Skeletal muscle satellite cell (primary cell): ENCODE measurements around the gene FUT7.

Experiments used
- H3K27me3 ChIP-seq: 2 replicates; pipeline ENCODE4 v1.7.0; 2013; ENCODE audit warnings: low read length; ENCODE audit not compliant: control insufficient read depth, insufficient read depth
- H3K36me3 ChIP-seq: 2 replicates; pipeline ENCODE4 v1.7.0; 2013; ENCODE audit warnings: mild to moderate bottlenecking, control low read depth, low read length; ENCODE audit not compliant: insufficient read depth
- H3K4me1 ChIP-seq: 2 replicates; pipeline ENCODE4 v1.7.0; 2013; ENCODE audit warnings: low read length; ENCODE audit not compliant: control insufficient read depth, insufficient read depth
- H3K4me2 ChIP-seq: 2 replicates; pipeline ENCODE4 v1.7.0; 2013; ENCODE audit warnings: mild to moderate bottlenecking, low read length
- H3K4me3 ChIP-seq: 2 replicates; pipeline ENCODE4 v1.7.0; 2013; ENCODE audit warnings: low read length
- H3K9ac ChIP-seq: 2 replicates; pipeline ENCODE4 v1.7.0; 2013; ENCODE audit warnings: mild to moderate bottlenecking, low read depth, low read length, moderate library complexity
- H3K9me3 ChIP-seq: replicated peaks from 2 replicates; pipeline ENCODE4 v1.7.0; 2013; ENCODE audit warnings: mild to moderate bottlenecking, control low read depth, low read length

FUT7 gene

GRCh38 chr9:137073992-137074399 is 42.1 kb upstream of the FUT7 start:
- Histone ChIP-seq H3K4me2 (no peak overlapping the region), H3K9ac (no peak overlapping the region), H3K4me3 (no peak overlapping the region), H3K36me3 (peaks cover 4% of the 10 kb centered on the region), H3K9me3 (no peaks in the 10 kb centered on the region), H3K27me3 (no peaks in the 10 kb centered on the region), H3K4me1 (peaks cover 26% of the 10 kb centered on the region)

- Histone ChIP-seq H3K4me2 (peak overlapping the region; percentile 91), H3K9me3 (no peaks in the 10 kb centered on the region), H3K4me1 (peaks cover 15% of the 10 kb centered on the region), H3K27me3 (no peaks in the 10 kb centered on the region), H3K4me3 (peak overlapping the region; percentile 76), H3K9ac (peak overlapping the region; percentile 71), H3K36me3 (no peaks in the 10 kb centered on the region)
Measured at GRCh38 chr9:137071282-137071681, 39.4 kb upstream of the FUT7 start.

GRCh38 chr9:137070906-137071275 is 39.0 kb upstream of the FUT7 start:
- Histone ChIP-seq H3K9me3 (no peaks in the 10 kb centered on the region), H3K27me3 (no peaks in the 10 kb centered on the region), H3K4me2 (peak overlapping the region; percentile 91), H3K4me3 (peak overlapping the region; percentile 76), H3K4me1 (peaks cover 15% of the 10 kb centered on the region), H3K9ac (peak overlapping the region; percentile 71), H3K36me3 (no peaks in the 10 kb centered on the region)

GRCh38 chr9:137070201-137070905 is 38.5 kb upstream of the FUT7 start, which contains the start of gene SAPCD2:
Gene SAPCD2, minus strand, starts transcription at chr9:137070557. Its CDS starts 97 bp downstream, at chr9:137070460.
- peak within 1 kb of the TSS; percentile 71 for H3K9ac ChIP-seq
- no peaks in the 10 kb centered on the region for H3K9me3 ChIP-seq
- H3K4me2 ChIP-seq: peak within 1 kb of the TSS; percentile 91
- peak within 1 kb of the TSS; percentile 76 for H3K4me3 ChIP-seq
- peaks cover 15% of the 10 kb centered on the region for H3K4me1 ChIP-seq
- no peaks in the 10 kb centered on the region for H3K27me3 ChIP-seq
- no peaks in the 10 kb centered on the region for H3K36me3 ChIP-seq

- Histone ChIP-seq H3K9ac (peak overlapping the region; percentile 21), H3K27me3 (no peaks in the 10 kb centered on the region), H3K9me3 (no peaks in the 10 kb centered on the region), H3K4me1 (peaks cover 15% of the 10 kb centered on the region), H3K36me3 (no peaks in the 10 kb centered on the region), H3K4me3 (peak overlapping the region; percentile 76), H3K4me2 (peak overlapping the region; percentile 91)
Measured at GRCh38 chr9:137069508-137070091, 37.7 kb upstream of the FUT7 start.

GRCh38 chr9:137068539-137069507 is 36.9 kb upstream of the FUT7 start:
- H3K4me1 ChIP-seq: peaks cover 15% of the 10 kb centered on the region

GRCh38 chr9:137067860-137068538 is 36.1 kb upstream of the FUT7 start:
- Histone ChIP-seq H3K4me2 (no peak overlapping the region), H3K9me3 (no peaks in the 10 kb centered on the region), H3K36me3 (no peaks in the 10 kb centered on the region), H3K9ac (no peak overlapping the region), H3K27me3 (no peaks in the 10 kb centered on the region), H3K4me1 (peaks cover 15% of the 10 kb centered on the region), H3K4me3 (no peak overlapping the region)

More at GRCh38 chr9:137068539-137069507, 36.9 kb upstream of the FUT7 start:
- Histone ChIP-seq H3K36me3 (no peaks in the 10 kb centered on the region), H3K4me2 (peak overlapping the region; percentile 91), H3K4me3 (peak overlapping the region; percentile 76), H3K9me3 (no peaks in the 10 kb centered on the region), H3K9ac (no peak overlapping the region), H3K27me3 (no peaks in the 10 kb centered on the region)

GRCh38 chr9:137066096-137066861 is 34.4 kb upstream of the FUT7 start:
- Histone ChIP-seq H3K36me3 (no peaks in the 10 kb centered on the region), H3K9ac (no peak overlapping the region), H3K4me1 (peaks cover 14% of the 10 kb centered on the region), H3K4me3 (no peak overlapping the region), H3K27me3 (no peaks in the 10 kb centered on the region), H3K4me2 (no peak overlapping the region), H3K9me3 (no peaks in the 10 kb centered on the region)

- no peaks in the 10 kb centered on the region for H3K27me3 ChIP-seq
- H3K9me3 ChIP-seq: no peaks in the 10 kb centered on the region
- H3K9ac ChIP-seq: no peak overlapping the region
- H3K4me3 ChIP-seq: no peak overlapping the region
- peaks cover 7% of the 10 kb centered on the region for H3K4me1 ChIP-seq
- no peaks in the 10 kb centered on the region for H3K36me3 ChIP-seq
- H3K4me2 ChIP-seq: no peak overlapping the region
Measured at GRCh38 chr9:137065336-137065967, 33.6 kb upstream of the FUT7 start.

GRCh38 chr9:137064880-137065164 is 32.9 kb upstream of the FUT7 start:
- H3K36me3 ChIP-seq: no peaks in the 10 kb centered on the region
- no peaks in the 10 kb centered on the region for H3K27me3 ChIP-seq
- H3K4me3 ChIP-seq: no peak overlapping the region
- H3K4me1 ChIP-seq: peaks cover 7% of the 10 kb centered on the region
- no peak overlapping the region for H3K9ac ChIP-seq
- H3K4me2 ChIP-seq: no peak overlapping the region
- no peaks in the 10 kb centered on the region for H3K9me3 ChIP-seq
